Caco-2 (cell line): ENCODE data around the gene NPLOC4. TPM values are rescaled to one million over a fixed set of nuclear protein-coding genes. Genes with fewer than 3 reads are reported as not detected.

Source experiments
- BruUV-seq: library from RNA; stranded (reverse); fragments of 400-500 nt; replicated peaks from 2 replicates; lab custom pipeline; 2021; lab: Mats Ljungman, UMichigan
- CTCF ChIA-PET: fragments of 300-600 bp; sonication (Branson Sonifier 250); formaldehyde crosslinking; loops from one replicate; lab custom pipeline; 2022; ENCODE audit warnings: antibody characterized with exemption; lab: Charles Lee
- POLR2A ChIA-PET: fragments of 300-600 bp; sonication (Branson Sonifier 250); formaldehyde crosslinking; loops from one replicate; lab custom pipeline; 2022; ENCODE audit warnings: antibody characterized with exemption; lab: Charles Lee
- DNase-seq, 2 experiments: peaks; one replicate each; pipeline versions ENCODE4 v3.0.0 to v3.0.0-alpha.2; 2020 to 2022
- H3K27me3 ChIP-seq: replicated peaks from 2 replicates; pipeline ENCODE4 v1.6.0; 2011; ENCODE audit warnings: low read length; ENCODE audit not compliant: control insufficient read depth, insufficient read depth
- H3K36me3 ChIP-seq: 2 replicates; pipeline ENCODE4 v1.5.1; 2011; ENCODE audit warnings: low read length; ENCODE audit not compliant: control insufficient read depth, insufficient read depth
- H3K4me1 ChIP-seq: fragments of 250-450 bp; sonication (Bioruptor Pico); 2 replicates; pipeline ENCODE4 v1.5.1; 2020; ENCODE audit warnings: mild to moderate bottlenecking
- H3K4me3 ChIP-seq: 2 replicates; pipeline ENCODE4 v1.5.1; 2011; ENCODE audit warnings: low read depth, mild to moderate bottlenecking, control low read depth, low read length
- H3K9me3 ChIP-seq: fragments of 250-450 bp; sonication (Bioruptor Pico); 2 replicates; pipeline ENCODE4 v1.5.1; 2020; ENCODE audit warnings: mild to moderate bottlenecking, moderate library complexity
- H3K27ac Mint-ChIP-seq: one replicate; pipeline ENCODE4 v1.8.0; 2022; ENCODE audit warnings: mixed read lengths; ENCODE audit not compliant: unreplicated experiment
- H3K27me3 Mint-ChIP-seq: one replicate; pipeline ENCODE4 v1.8.0; 2022; ENCODE audit warnings: mixed read lengths; ENCODE audit not compliant: insufficient read depth, unreplicated experiment
- H3K36me3 Mint-ChIP-seq: one replicate; pipeline ENCODE4 v1.8.0; 2022; ENCODE audit warnings: mild to moderate bottlenecking, mixed read lengths; ENCODE audit not compliant: insufficient read depth, unreplicated experiment
- H3K4me1 Mint-ChIP-seq: one replicate; pipeline ENCODE4 v1.8.0; 2022; ENCODE audit warnings: low read depth, mixed read lengths; ENCODE audit not compliant: unreplicated experiment
- H3K4me3 Mint-ChIP-seq: one replicate; pipeline ENCODE4 v1.8.0; 2022; ENCODE audit warnings: mild to moderate bottlenecking, moderate library complexity, mixed read lengths; ENCODE audit not compliant: unreplicated experiment
- H3K9me3 Mint-ChIP-seq: one replicate; pipeline ENCODE4 v1.8.0; 2022; ENCODE audit warnings: mixed read lengths; ENCODE audit not compliant: unreplicated experiment
- CTCF ChIP-seq, 2 experiments: fragments of 200-600 bp in 1 of 2; IDR thresholded peaks; 1 replicate in 1 of 2; 2 replicates in 1 of 2; pipeline versions ENCODE4 v1.5.1 to v1.8.0; 2011 to 2022; ENCODE audit warnings: antibody characterized with exemption in 1 of 2, control low read depth in 1 of 2, inconsistent platforms in 1 of 2, low read depth in 1 of 2, low read length in 1 of 2, mild to moderate bottlenecking in 1 of 2, moderate library complexity in 1 of 2; ENCODE audit not compliant: insufficient read depth in 1 of 2, severe bottlenecking in 1 of 2, unreplicated experiment in 1 of 2
- intact Hi-C: fragments of 100-400 bp; cut with micrococcal nuclease; formaldehyde crosslinking; loops from one replicate; pipeline ENCODE4 v1.10.0; 2022; ENCODE audit not compliant: unreplicated experiment
- total RNA-seq: library from RNA; stranded (reverse); gene quantifications from 2 replicates; pipeline ENCODE4 v1.2.3, GENCODE V29; 2022

Gene NPLOC4
- total RNA-seq, 1 experiment from 2014 or later: 139 TPM

DNA sequence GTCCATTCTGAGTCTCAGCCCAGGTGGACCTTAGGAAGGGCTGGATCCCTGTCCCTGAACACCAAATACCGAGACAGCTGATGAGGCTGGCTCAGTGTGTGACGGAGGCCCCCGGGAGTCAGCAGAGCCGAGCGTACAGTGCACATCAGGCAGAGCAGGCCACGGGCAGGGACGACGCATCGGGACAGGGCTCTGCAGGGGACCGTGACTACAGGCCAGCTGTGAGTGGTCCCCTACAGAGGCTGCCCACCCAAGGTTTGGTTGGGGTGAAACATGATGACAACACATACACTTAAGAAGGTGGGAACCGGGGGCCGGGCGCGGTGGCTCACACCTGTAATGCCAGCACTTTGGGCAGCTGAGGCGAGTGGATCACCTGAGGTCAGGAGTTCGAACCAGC lies 36.0 kb upstream of the NPLOC4 start:
- peaks cover 89% of the 10 kb centered on the region for H3K36me3 Mint-ChIP-seq
- POLR2A ChIA-PET: no interaction called here
- intact Hi-C loops: no loop called here
- H3K27ac Mint-ChIP-seq: no peak overlapping the region
- Histone ChIP-seq H3K27me3 (no peaks in the 10 kb centered on the region), H3K4me1 (no peaks in the 10 kb centered on the region), H3K4me3 (no peak overlapping the region), H3K36me3 (peaks cover 7% of the 10 kb centered on the region; the same call in 1 of the 2 replicates), H3K9me3 (no peaks in the 10 kb centered on the region)
- H3K9me3 Mint-ChIP-seq: no peaks in the 10 kb centered on the region
- DNase-seq: no peak
- BruUV-seq: no TSS peak
- H3K4me3 Mint-ChIP-seq: no peak overlapping the region
- no peak for TF ChIP-seq CTCF (IDR thresholded peaks at IDR 0.05; ENCODE audit: insufficient read depth in 1 of 2, low read depth in 1 of 2, low read length in 1 of 2, severe bottlenecking in 1 of 2, unreplicated experiment in 1 of 2)
- CTCF ChIA-PET: no interaction called here
- H3K4me1 Mint-ChIP-seq: peaks cover 10% of the 10 kb centered on the region
- no peaks in the 10 kb centered on the region for H3K27me3 Mint-ChIP-seq

- H3K9me3 ChIP-seq: no peaks in the 10 kb centered on the region
- BruUV-seq: no TSS peak
- no peaks in the 10 kb centered on the region for H3K27me3 Mint-ChIP-seq
- no peak for TF ChIP-seq CTCF (IDR thresholded peaks at IDR 0.05; ENCODE audit: insufficient read depth in 1 of 2, low read depth in 1 of 2, low read length in 1 of 2, severe bottlenecking in 1 of 2, unreplicated experiment in 1 of 2)
- H3K36me3 ChIP-seq: peaks cover 7% of the 10 kb centered on the region; the same call in 1 of the 2 replicates
- H3K4me3 Mint-ChIP-seq: no peak overlapping the region
- POLR2A ChIA-PET: interaction anchor here (0.6 kb wide), 1 partner anchor 791 kb away, joined by 3 read pairs; no protein-coding TSS in a partner anchor
- H3K27ac Mint-ChIP-seq: no peak overlapping the region
- H3K4me1 Mint-ChIP-seq: peaks cover 14% of the 10 kb centered on the region
- H3K27me3 ChIP-seq: no peaks in the 10 kb centered on the region
- DNase-seq: no peak
- CTCF ChIA-PET: no interaction called here
- H3K36me3 Mint-ChIP-seq: peaks cover 89% of the 10 kb centered on the region
- H3K4me1 ChIP-seq: peaks cover 4% of the 10 kb centered on the region; the same call in 1 of the 2 replicates
- no peak overlapping the region for H3K4me3 ChIP-seq
- intact Hi-C loops: no loop called here
- H3K9me3 Mint-ChIP-seq: no peaks in the 10 kb centered on the region
These were observed 35.6 kb upstream of the NPLOC4 start for GRCh38 chr17:81672504-81672903.

DNA sequence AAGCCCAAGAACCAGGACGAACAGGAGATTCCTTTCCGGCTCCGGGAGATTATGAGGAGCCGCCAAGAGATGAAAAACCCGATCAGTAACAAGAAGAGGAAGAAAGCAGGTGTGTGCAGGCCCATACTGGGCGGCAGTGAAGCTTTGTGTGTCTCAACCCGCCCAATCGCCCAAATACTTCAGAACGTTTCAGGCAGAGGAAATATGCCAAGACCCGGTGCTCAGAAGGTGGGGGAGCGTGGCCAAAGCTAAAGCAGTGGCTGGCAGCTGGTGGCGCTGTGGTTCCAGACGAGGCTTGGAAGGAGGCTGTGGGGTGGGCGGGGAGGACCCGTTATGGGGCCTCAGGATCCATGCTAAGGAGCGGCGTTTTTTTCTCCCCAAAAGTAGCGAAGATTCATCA lies 30.8 kb upstream of the NPLOC4 start:
- H3K9me3 ChIP-seq: no peaks in the 10 kb centered on the region
- CTCF ChIA-PET: interaction anchor here (0.6 kb wide), 1 partner anchor 487 kb away, joined by 4 read pairs; no protein-coding TSS in a partner anchor
- peak overlapping the region; percentile 90 for H3K4me3 Mint-ChIP-seq
- H3K36me3 Mint-ChIP-seq: peaks cover 67% of the 10 kb centered on the region
- intact Hi-C loops: no loop called here
- no peaks in the 10 kb centered on the region for H3K27me3 Mint-ChIP-seq
- POLR2A ChIA-PET: interaction anchor here (0.7 to 1.6 kb wide), 2 partner anchors 15 to 370 kb away, joined by 5 to 13 read pairs; partner anchors contain the start of gene DCXR
- BruUV-seq: no TSS peak
- H3K4me1 ChIP-seq: peaks cover 14% of the 10 kb centered on the region
- peaks cover 6% of the 10 kb centered on the region; the same call in 1 of the 2 replicates for H3K36me3 ChIP-seq
- no peak overlapping the region; the same call in 1 of the 2 replicates for H3K4me3 ChIP-seq
- H3K4me1 Mint-ChIP-seq: peaks cover 24% of the 10 kb centered on the region
- peak overlapping the region; percentile 86 for H3K27ac Mint-ChIP-seq
- no peaks in the 10 kb centered on the region for H3K9me3 Mint-ChIP-seq
- DNase-seq: no peak
- TF ChIP-seq CTCF (IDR thresholded peaks at IDR 0.05; ENCODE audit: insufficient read depth in 1 of 2, low read depth in 1 of 2, low read length in 1 of 2, severe bottlenecking in 1 of 2, unreplicated experiment in 1 of 2): no peak
- no peaks in the 10 kb centered on the region for H3K27me3 ChIP-seq
